T-helper 17 cell (primary cell): ENCODE data around the gene NEK6. TPM values are rescaled to one million over a fixed set of nuclear protein-coding genes. Genes with fewer than 3 reads are reported as not detected.

Experiments
- ATAC-seq: fragments of 150-1000 bp; cut with Tn5 transposase; 2 replicates; pipeline ENCODE4 v1.10.0; 2021; ENCODE audit warnings: mild to moderate bottlenecking, moderate library complexity
- DNase-seq, 3 donors: peaks; one replicate each; pipeline versions ENCODE4 v3.0.0 to v3.0.0-alpha.2; 2020 to 2021
- H3K9me3 ChIP-seq: one replicate; pipeline ENCODE4 v1.7.0; 2013; ENCODE audit warnings: low read length, mild to moderate bottlenecking; ENCODE audit not compliant: control insufficient read depth, poor library complexity, severe bottlenecking
- H3K27ac Mint-ChIP-seq: one replicate; pipeline ENCODE4 v1.8.0; 2022; ENCODE audit warnings: mild to moderate bottlenecking, moderate library complexity, mixed read lengths
- H3K27me3 Mint-ChIP-seq: one replicate; pipeline ENCODE4 v1.8.0; 2022; ENCODE audit warnings: mixed read lengths
- H3K36me3 Mint-ChIP-seq: one replicate; pipeline ENCODE4 v1.8.0; 2022; ENCODE audit warnings: low read depth, mixed read lengths
- H3K4me1 Mint-ChIP-seq: one replicate; pipeline ENCODE4 v1.8.0; 2022; ENCODE audit warnings: mild to moderate bottlenecking, mixed read lengths
- H3K4me3 Mint-ChIP-seq: one replicate; pipeline ENCODE4 v1.8.0; 2022; ENCODE audit warnings: mild to moderate bottlenecking, moderate library complexity, mixed read lengths
- total RNA-seq, 4 donors: library from RNA in 2 of 4; stranded (reverse) in 2 of 4; gene quantifications; one replicate each; pipeline ENCODE4 v1.2.3 and lab custom pipeline; 2022 to 2026

The NEK6 gene
- total RNA-seq, 2 donors from 2014 or later = 7.8 to 12.7 TPM

GRCh38 chr9:124304285-124304684 is 46.5 kb downstream of the NEK6 start:
- Mint-ChIP-seq H3K27ac (no peak overlapping the region), H3K4me3 (no peak overlapping the region), H3K4me1 (peaks cover 4% of the 10 kb centered on the region), H3K36me3 (no peaks in the 10 kb centered on the region), H3K27me3 (no peaks in the 10 kb centered on the region)
- DNase-seq (no peak), ATAC-seq (no peak)
- no peaks in the 10 kb centered on the region for H3K9me3 ChIP-seq

GRCh38 chr9:124306098-124306735 is 48.5 kb downstream of the NEK6 start:
- Mint-ChIP-seq H3K27ac (peak overlapping the region; percentile 21), H3K4me1 (peaks cover 3% of the 10 kb centered on the region), H3K36me3 (no peaks in the 10 kb centered on the region), H3K27me3 (no peaks in the 10 kb centered on the region), H3K4me3 (no peak overlapping the region)
- DNase-seq (no peak), ATAC-seq (no peak)
- no peaks in the 10 kb centered on the region for H3K9me3 ChIP-seq

- ATAC-seq (no peak), DNase-seq (no peak)
- Mint-ChIP-seq H3K27ac (no peak overlapping the region), H3K27me3 (no peaks in the 10 kb centered on the region), H3K36me3 (no peaks in the 10 kb centered on the region), H3K4me1 (peaks cover 4% of the 10 kb centered on the region), H3K4me3 (no peak overlapping the region)
- no peaks in the 10 kb centered on the region for H3K9me3 ChIP-seq
These were observed 49.8 kb downstream of the NEK6 start for GRCh38 chr9:124307379-124308030.

GRCh38 chr9:124308606-124309491 is 51.1 kb downstream of the NEK6 start:
- Mint-ChIP-seq H3K4me1 (peaks cover 4% of the 10 kb centered on the region), H3K36me3 (no peaks in the 10 kb centered on the region), H3K27ac (no peak overlapping the region), H3K27me3 (no peaks in the 10 kb centered on the region), H3K4me3 (no peak overlapping the region)
- no peaks in the 10 kb centered on the region for H3K9me3 ChIP-seq
- ATAC-seq (no peak), DNase-seq (no peak)

- no peak for DNase-seq
- H3K4me3 Mint-ChIP-seq = no peak overlapping the region
- peaks cover 4% of the 10 kb centered on the region for H3K4me1 Mint-ChIP-seq
- no peaks in the 10 kb centered on the region for H3K9me3 ChIP-seq
- H3K27me3 Mint-ChIP-seq = no peaks in the 10 kb centered on the region
- no peaks in the 10 kb centered on the region for H3K36me3 Mint-ChIP-seq
- ATAC-seq = no peak
- no peak overlapping the region for H3K27ac Mint-ChIP-seq
These were observed 51.9 kb downstream of the NEK6 start for GRCh38 chr9:124309667-124310084.

GRCh38 chr9:124311283-124311682 is 53.5 kb downstream of the NEK6 start:
- Mint-ChIP-seq H3K4me1 (peaks cover 3% of the 10 kb centered on the region), H3K27ac (no peak overlapping the region), H3K4me3 (no peak overlapping the region), H3K36me3 (no peaks in the 10 kb centered on the region), H3K27me3 (no peaks in the 10 kb centered on the region)
- no peaks in the 10 kb centered on the region for H3K9me3 ChIP-seq
- no peak for ATAC-seq
- DNase-seq = no peak

GRCh38 chr9:124312290-124313265 is 54.8 kb downstream of the NEK6 start:
- no peak for ATAC-seq

GRCh38 chr9:124313940-124314339 is 56.2 kb downstream of the NEK6 start:
- H3K4me1 Mint-ChIP-seq = peaks cover 2% of the 10 kb centered on the region
- H3K36me3 Mint-ChIP-seq = no peaks in the 10 kb centered on the region
- no peak overlapping the region for H3K4me3 Mint-ChIP-seq
- DNase-seq (no peak), ATAC-seq (no peak)
- no peak overlapping the region for H3K27ac Mint-ChIP-seq
- no peaks in the 10 kb centered on the region for H3K9me3 ChIP-seq
- no peaks in the 10 kb centered on the region for H3K27me3 Mint-ChIP-seq

More at GRCh38 chr9:124312290-124313265, 54.8 kb downstream of the NEK6 start:
- H3K36me3 Mint-ChIP-seq = no peaks in the 10 kb centered on the region
- no peaks in the 10 kb centered on the region for H3K9me3 ChIP-seq
- H3K4me1 Mint-ChIP-seq = peaks cover 2% of the 10 kb centered on the region
- DNase-seq = no peak
- H3K27me3 Mint-ChIP-seq = no peaks in the 10 kb centered on the region
- H3K27ac Mint-ChIP-seq = no peak overlapping the region
- H3K4me3 Mint-ChIP-seq = no peak overlapping the region

- ATAC-seq = no peak
These were observed 58.1 kb downstream of the NEK6 start for GRCh38 chr9:124315882-124316281.

GRCh38 chr9:124320062-124320973 is 62.6 kb downstream of the NEK6 start:
- H3K9me3 ChIP-seq = no peaks in the 10 kb centered on the region
- no peak overlapping the region for H3K4me3 Mint-ChIP-seq
- H3K27me3 Mint-ChIP-seq = no peaks in the 10 kb centered on the region
- DNase-seq (peak in 1 of 3 donors; percentile 26), ATAC-seq (peak; percentile 53)
- peaks cover 15% of the 10 kb centered on the region for H3K4me1 Mint-ChIP-seq
- H3K36me3 Mint-ChIP-seq = peaks cover 2% of the 10 kb centered on the region
- H3K27ac Mint-ChIP-seq = peak overlapping the region; percentile 41

More at GRCh38 chr9:124315882-124316281, 58.1 kb downstream of the NEK6 start:
- Mint-ChIP-seq H3K27me3 (no peaks in the 10 kb centered on the region), H3K4me1 (peaks cover 8% of the 10 kb centered on the region), H3K36me3 (no peaks in the 10 kb centered on the region), H3K4me3 (no peak overlapping the region), H3K27ac (no peak overlapping the region)
- DNase-seq = no peak
- no peaks in the 10 kb centered on the region for H3K9me3 ChIP-seq

GRCh38 chr9:124321416-124321815 is 63.7 kb downstream of the NEK6 start:
- Mint-ChIP-seq H3K4me1 (peaks cover 15% of the 10 kb centered on the region), H3K4me3 (no peak overlapping the region), H3K27ac (no peak overlapping the region), H3K27me3 (no peaks in the 10 kb centered on the region), H3K36me3 (peaks cover 2% of the 10 kb centered on the region)
- H3K9me3 ChIP-seq = no peaks in the 10 kb centered on the region
- DNase-seq = no peak
- ATAC-seq = no peak

- peaks cover 2% of the 10 kb centered on the region for H3K36me3 Mint-ChIP-seq
- peaks cover 15% of the 10 kb centered on the region for H3K4me1 Mint-ChIP-seq
- ATAC-seq (no peak), DNase-seq (no peak)
- H3K27me3 Mint-ChIP-seq = no peaks in the 10 kb centered on the region
- no peak overlapping the region for H3K4me3 Mint-ChIP-seq
- no peak overlapping the region for H3K27ac Mint-ChIP-seq
- H3K9me3 ChIP-seq = no peaks in the 10 kb centered on the region
These were observed 64.2 kb downstream of the NEK6 start for GRCh38 chr9:124321935-124322334.
